Smooth muscle cell (in vitro differentiated cells): ENCODE results near the gene EPHA3. TPM values are rescaled to one million over a fixed set of nuclear protein-coding genes. Genes with fewer than 3 reads are reported as not detected.

Source experiments
- DNase-seq: peaks from one replicate; lab custom pipeline; 2025; ENCODE audit not compliant: unreplicated experiment; lab: John Stamatoyannopoulos, UW
- H2AFZ ChIP-seq: fragments of 200-600 bp; sonication (generic); 2 replicates; pipeline ENCODE4 v1.6.0; 2016; ENCODE audit warnings: antibody characterized with exemption, low read depth, mild to moderate bottlenecking
- H3F3A ChIP-seq: fragments of 200-600 bp; sonication (generic); 2 replicates; pipeline ENCODE4 v1.6.0; 2017; ENCODE audit warnings: antibody characterized with exemption, low read depth
- H3K27ac ChIP-seq: fragments of 200-600 bp; sonication (generic); 2 replicates; pipeline ENCODE4 v1.5.1; 2016; ENCODE audit warnings: low read depth, mild to moderate bottlenecking
- H3K27me3 ChIP-seq: fragments of 200-600 bp; sonication (generic); 2 replicates; pipeline ENCODE4 v1.6.1; 2016; ENCODE audit warnings: low read depth, mild to moderate bottlenecking
- H3K36me3 ChIP-seq: fragments of 200-600 bp; sonication (generic); 2 replicates; pipeline ENCODE4 v1.5.1; 2016; ENCODE audit warnings: low read depth
- H3K4me1 ChIP-seq: fragments of 200-600 bp; sonication (generic); 2 replicates; pipeline ENCODE4 v1.5.1; 2016; ENCODE audit warnings: low read depth
- H3K4me2 ChIP-seq: fragments of 200-600 bp; sonication (generic); 2 replicates; pipeline ENCODE4 v1.6.0; 2016; ENCODE audit warnings: mild to moderate bottlenecking
- H3K4me3 ChIP-seq: fragments of 200-600 bp; sonication (generic); 2 replicates; pipeline ENCODE4 v1.5.1; 2016; ENCODE audit warnings: mild to moderate bottlenecking
- H3K79me2 ChIP-seq: fragments of 200-600 bp; sonication (generic); 2 replicates; pipeline ENCODE4 v1.6.0; 2016; ENCODE audit warnings: low read depth, mild to moderate bottlenecking
- H3K9ac ChIP-seq: fragments of 200-600 bp; sonication (generic); 2 replicates; pipeline ENCODE4 v1.6.0; 2016; ENCODE audit warnings: low read depth
- H3K9me3 ChIP-seq: fragments of 200-600 bp; sonication (generic); replicated peaks from 2 replicates; pipeline ENCODE4 v1.5.1; 2016; ENCODE audit warnings: low read depth
- H4K20me1 ChIP-seq: fragments of 200-600 bp; sonication (generic); 2 replicates; pipeline ENCODE4 v1.6.0; 2016; ENCODE audit warnings: low read depth
- CTCF ChIP-seq: fragments of 200-600 bp; sonication (generic); IDR thresholded peaks from 2 replicates; pipeline ENCODE4 v1.5.1; 2017; ENCODE audit warnings: borderline replicate concordance, mild to moderate bottlenecking, antibody characterized with exemption; ENCODE audit not compliant: insufficient read depth, poor library complexity, severe bottlenecking
- WGBS: methylation state at CpG from one replicate; pipeline ENCODE4 v1.1.7; 2016; ENCODE audit warnings: low lambda C conversion rate; 5-methylcytosine and 5-hydroxymethylcytosine counted together
- polyA plus RNA-seq: library from polyadenylated mRNA; unstranded; fragments of >200 nt; fragmentation: Nextera tagmentation; extraction: Ambion mirVana; gene quantifications from 2 replicates; pipeline ENCODE4 v1.2.1, GENCODE V29; 2016
- total RNA-seq: library from RNA; depleted of rRNA; stranded (reverse); fragments of >200 nt; gene quantifications from 2 replicates; pipeline ENCODE4 v1.2.3, GENCODE V29; 2014

EPHA3 gene
- 1.7 and 3.0 TPM in 2 replicates for total RNA-seq
- 0.33 and 0.62 TPM in 2 replicates for polyA plus RNA-seq

DNA sequence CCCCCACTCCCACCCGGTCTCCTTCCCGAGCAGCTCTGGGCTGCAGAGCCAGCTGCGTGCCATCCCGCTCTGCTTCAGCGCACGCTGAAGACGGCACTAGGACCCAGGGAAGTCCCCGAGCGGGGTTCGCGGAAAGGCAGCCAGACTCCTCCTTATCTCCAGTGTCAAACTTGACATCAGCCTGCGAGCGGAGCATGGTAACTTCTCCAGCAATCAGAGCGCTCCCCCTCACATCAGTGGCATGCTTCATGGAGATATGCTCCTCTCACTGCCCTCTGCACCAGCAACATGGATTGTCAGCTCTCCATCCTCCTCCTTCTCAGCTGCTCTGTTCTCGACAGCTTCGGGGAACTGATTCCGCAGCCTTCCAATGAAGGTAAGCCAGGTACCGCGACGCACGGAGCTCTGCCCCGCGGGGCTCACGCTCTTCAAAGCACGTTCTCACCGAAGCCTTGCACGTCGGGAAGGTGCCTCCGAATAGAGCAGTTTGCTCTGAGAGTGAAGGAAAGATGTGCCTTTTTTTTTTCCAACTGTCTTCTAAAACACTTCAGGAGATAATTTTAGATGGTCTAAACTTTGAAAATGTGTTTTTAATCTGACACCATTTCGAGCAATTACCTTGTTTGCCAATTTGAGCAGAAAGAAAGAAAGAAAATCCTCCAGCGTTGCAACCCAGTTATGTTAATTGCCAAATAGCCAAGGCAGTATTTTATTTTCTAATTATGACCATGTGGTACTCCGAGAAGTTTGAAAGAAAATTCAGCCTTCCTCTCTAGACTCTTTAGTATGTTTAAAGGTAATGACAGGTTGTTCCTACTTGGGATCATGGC lies at the start of gene EPHA3:
EPHA3 (plus strand) TSS at position 161 of the 830 bp plus-strand sequence; CDS start at position 289, 128 bp downstream.
- Histone ChIP-seq H3K27ac (no peak within 1 kb of the TSS), H4K20me1 (no peaks in the 10 kb centered on the region), H3K4me3 (peak within 1 kb of the TSS; percentile 54), H3K27me3 (peaks cover 62% of the 10 kb centered on the region), H3F3A (no peaks in the 10 kb centered on the region), H2AFZ (peak within 1 kb of the TSS; percentile 79), H3K9me3 (no peaks in the 10 kb centered on the region), H3K4me1 (no peaks in the 10 kb centered on the region), H3K4me2 (peak within 1 kb of the TSS; percentile 89), H3K36me3 (no peaks in the 10 kb centered on the region), H3K79me2 (no peaks in the 10 kb centered on the region), H3K9ac (no peak within 1 kb of the TSS)
- no peak for TF ChIP-seq CTCF
- 4% methylated on average over 32 of the region's 32 CpGs for WGBS
- DNase-seq, result peak; percentile 14

- 64% methylated on average over 2 of the region's 2 CpGs for WGBS
- H3K9me3 ChIP-seq, result no peaks in the 10 kb centered on the region
- peaks cover 2% of the 10 kb centered on the region for H3K4me1 ChIP-seq
- no peak for DNase-seq
- no peak overlapping the region for H3K4me3 ChIP-seq
- no peak overlapping the region for H2AFZ ChIP-seq
- H3K27ac ChIP-seq, result no peak overlapping the region
- no peaks in the 10 kb centered on the region for H3K27me3 ChIP-seq
- no peaks in the 10 kb centered on the region for H3K79me2 ChIP-seq
- H3K9ac ChIP-seq, result no peak overlapping the region
- no peak overlapping the region for H3K4me2 ChIP-seq
- no peaks in the 10 kb centered on the region for H3K36me3 ChIP-seq
- no peak for TF ChIP-seq CTCF
- H3F3A ChIP-seq, result no peaks in the 10 kb centered on the region
- H4K20me1 ChIP-seq, result no peaks in the 10 kb centered on the region
Observed at GRCh38 chr3:89058371-89058770, 49.0 kb upstream of the EPHA3 start.

GRCh38 chr3:89059211-89059925 lies 48.1 kb upstream of the EPHA3 start:
- H3K4me2 ChIP-seq, result peak overlapping the region; percentile 71
- H3K4me1 ChIP-seq, result peaks cover 2% of the 10 kb centered on the region
- H2AFZ ChIP-seq, result no peak overlapping the region
- no peak overlapping the region for H3K4me3 ChIP-seq
- no peaks in the 10 kb centered on the region for H3K36me3 ChIP-seq
- DNase-seq, result no peak
- H3K9me3 ChIP-seq, result no peaks in the 10 kb centered on the region
- H3K27me3 ChIP-seq, result no peaks in the 10 kb centered on the region
- no peaks in the 10 kb centered on the region for H4K20me1 ChIP-seq
- H3F3A ChIP-seq, result no peaks in the 10 kb centered on the region
- TF ChIP-seq CTCF, result no peak
- H3K27ac ChIP-seq, result peak overlapping the region; percentile 56
- no peak overlapping the region for H3K9ac ChIP-seq
- H3K79me2 ChIP-seq, result no peaks in the 10 kb centered on the region
- 31% methylated on average over 5 of the region's 5 CpGs for WGBS
